T-helper 1 cell (primary cell): Measurements from ENCODE around the gene HBA1.
"Not testable (repeated sequence)": the region's sequence is repeated elsewhere in the genome, so short reads cannot be mapped to it uniquely, and the experiment has no call there.

Experiments
- DNase-seq, 5 donors: peaks; one replicate each; pipeline ENCODE4 v3.0.0-alpha.2; 2012 to 2020

Gene HBA1

GRCh38 chr16:211631-212180 lies 35.2 kb downstream of the HBA1 start:
- not testable (repeated sequence) for DNase-seq

- DNase-seq, result no peak
These were observed 36.5 kb downstream of the HBA1 start for GRCh38 chr16:212999-213398.

GRCh38 chr16:220021-220420 lies 43.5 kb downstream of the HBA1 start:
- DNase-seq, result no peak
